ENCODE data around the gene SLC13A5.

Gene SLC13A5

GRCh38 chr17:6636105-6636504 lies 77.1 kb downstream of the SLC13A5 start (continued):
- TF ChIP-seq KLF8 (tag by site-specific recombination; IDR thresholded peaks at IDR 0.05) (no peak), KLF10 (tag by site-specific recombination; IDR thresholded peaks at IDR 0.05) (no peak), ZNF549 (tag by site-specific recombination; IDR thresholded peaks at IDR 0.05) (no peak)

All from HEK293 (cell line).